GM18520 (cell line): ENCODE measurements around the gene SVOPL.

Experiments
- ATAC-seq: cut with Tn5 transposase; IDR thresholded peaks from one replicate; pipeline ENCODE4 v1.9.1; 2021; ENCODE audit not compliant: unreplicated experiment

Gene SVOPL

GRCh38 chr7:138565071-138565450, 136.1 kb downstream of the SVOPL start:
- no peak for ATAC-seq

DNA sequence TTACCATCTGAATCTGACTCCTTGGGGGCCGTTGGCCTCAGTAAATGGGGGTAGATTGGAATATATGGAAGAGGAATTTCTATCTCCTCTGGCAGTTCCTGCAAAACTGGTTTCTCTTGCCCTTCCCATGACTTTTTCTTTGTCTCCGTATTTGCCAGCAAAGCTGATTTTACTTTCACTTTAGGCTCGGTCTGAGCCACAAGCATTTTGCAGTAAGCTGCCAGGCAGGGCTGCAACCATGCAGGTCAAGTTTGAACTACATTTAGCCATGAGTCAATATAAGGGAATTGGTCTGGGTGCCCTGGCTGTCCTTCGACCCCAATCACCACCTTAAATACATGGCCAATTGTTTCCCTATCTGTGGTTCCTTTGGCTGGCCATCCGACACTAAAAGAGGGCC, 136.8 kb downstream of the SVOPL start:
- ATAC-seq = no peak

- no peak for ATAC-seq
Observed at GRCh38 chr7:138563808-138564207, 137.4 kb downstream of the SVOPL start.

- no peak for ATAC-seq
Observed at GRCh38 chr7:138559448-138559847, 141.7 kb downstream of the SVOPL start.

DNA sequence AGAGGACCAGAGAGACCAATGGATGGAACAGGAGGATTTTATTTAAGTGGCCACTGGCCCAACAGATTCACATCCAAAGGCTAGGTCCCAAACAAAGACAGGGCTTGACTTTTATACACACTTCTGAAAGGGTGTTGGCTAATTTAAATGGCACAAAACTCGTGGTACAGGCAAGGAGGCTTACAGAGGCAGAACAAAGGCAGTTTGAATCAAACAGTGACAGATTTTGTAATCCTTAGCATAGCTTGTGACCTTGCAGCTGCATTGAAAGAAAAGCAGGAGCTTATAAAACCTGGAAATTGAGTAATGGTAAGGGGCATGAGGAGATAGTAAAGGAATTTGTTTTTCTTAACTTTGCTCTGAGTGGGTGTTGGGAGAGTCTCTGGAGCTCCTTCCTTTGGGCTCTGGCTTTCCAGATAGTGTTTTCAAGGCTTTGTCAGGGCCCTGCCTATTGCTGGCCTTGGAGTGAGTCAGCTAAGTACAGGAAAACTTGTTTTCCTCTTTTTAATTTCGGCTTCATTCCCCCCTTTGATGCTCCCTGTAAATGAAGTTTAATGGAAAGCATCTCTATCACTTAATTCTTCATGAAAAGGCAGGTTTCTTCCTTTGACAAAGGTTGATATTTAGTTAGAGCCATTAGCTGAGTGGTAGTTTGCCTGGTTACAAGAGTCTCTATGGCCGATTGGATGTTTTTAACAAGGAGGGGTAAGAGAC, 144.2 kb downstream of the SVOPL start:
- no peak for ATAC-seq

DNA sequence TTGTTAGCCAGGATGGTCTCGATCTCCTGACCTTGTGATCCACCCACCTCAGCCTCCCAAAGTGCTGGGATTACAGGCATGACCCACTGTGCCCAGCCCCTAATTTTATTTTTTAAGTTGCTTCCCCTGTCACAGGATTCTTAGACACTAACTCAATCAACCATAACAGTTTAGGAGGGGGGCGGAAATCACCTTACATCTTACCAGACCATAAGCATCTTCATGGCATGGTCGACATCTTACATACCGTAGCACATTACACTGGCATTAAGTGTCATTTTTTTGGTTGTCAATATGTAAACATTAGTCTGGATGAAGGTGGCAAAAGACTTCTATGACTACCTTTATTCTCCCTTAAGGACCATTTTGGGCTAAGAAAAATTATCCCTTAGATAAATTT, 145.5 kb downstream of the SVOPL start:
- no peak for ATAC-seq

DNA sequence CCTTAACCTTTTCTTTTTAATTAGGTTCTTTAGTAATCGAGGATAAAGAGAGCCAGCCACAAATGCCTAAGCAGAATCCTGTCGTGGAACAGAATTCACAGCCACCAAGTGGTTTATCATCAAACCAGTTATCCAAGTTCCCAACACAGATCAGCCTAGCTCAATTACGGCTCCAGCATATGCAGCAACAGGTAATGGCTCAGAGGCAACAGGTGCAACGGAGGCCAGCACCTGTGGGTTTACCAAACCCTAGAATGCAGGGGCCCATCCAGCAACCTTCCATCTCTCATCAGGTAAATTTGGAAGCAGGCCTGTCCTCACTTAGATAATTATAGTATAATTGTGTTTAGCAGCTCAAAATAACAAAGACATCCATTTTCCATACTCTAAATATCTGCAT, 146.5 kb downstream of the SVOPL start:
- no peak for ATAC-seq

DNA sequence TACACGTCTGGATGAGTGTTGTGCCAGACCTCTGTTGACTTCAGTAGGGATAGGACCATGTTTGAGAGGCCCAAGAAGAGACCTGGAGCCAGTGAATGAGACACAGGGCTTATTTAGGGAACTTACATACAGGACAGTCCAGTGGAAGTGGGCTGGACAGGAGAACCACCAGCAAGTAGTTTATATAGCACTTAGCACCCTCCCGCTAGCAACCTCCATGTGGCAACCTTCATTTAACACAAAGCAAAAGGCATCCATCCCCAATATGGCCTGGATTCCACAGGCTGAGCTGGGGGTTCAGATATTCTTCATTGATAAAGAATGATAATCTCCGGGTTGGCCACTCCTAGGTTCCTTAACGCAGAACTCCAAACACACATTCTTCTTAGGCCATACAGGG, 147.4 kb downstream of the SVOPL start:
- ATAC-seq = no peak

DNA sequence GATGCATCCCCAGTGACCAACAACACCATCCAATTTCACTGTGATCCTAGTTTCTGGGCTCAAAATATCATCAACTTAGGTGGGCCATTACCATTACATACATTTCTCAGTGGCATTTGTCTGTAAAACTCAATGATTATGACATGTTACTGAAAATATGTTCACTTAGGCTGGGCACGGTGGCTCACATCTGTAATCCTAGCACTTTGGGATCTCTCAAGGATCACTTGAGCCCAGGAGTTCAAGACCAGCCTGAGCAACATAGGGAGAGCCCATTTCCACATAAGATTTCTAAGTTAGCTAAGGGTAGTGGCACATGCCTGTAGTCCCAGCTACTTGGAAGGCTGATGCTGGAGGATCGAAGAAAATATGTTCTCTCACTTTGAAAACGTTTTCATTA, 150.1 kb downstream of the SVOPL start:
- ATAC-seq = no peak

DNA sequence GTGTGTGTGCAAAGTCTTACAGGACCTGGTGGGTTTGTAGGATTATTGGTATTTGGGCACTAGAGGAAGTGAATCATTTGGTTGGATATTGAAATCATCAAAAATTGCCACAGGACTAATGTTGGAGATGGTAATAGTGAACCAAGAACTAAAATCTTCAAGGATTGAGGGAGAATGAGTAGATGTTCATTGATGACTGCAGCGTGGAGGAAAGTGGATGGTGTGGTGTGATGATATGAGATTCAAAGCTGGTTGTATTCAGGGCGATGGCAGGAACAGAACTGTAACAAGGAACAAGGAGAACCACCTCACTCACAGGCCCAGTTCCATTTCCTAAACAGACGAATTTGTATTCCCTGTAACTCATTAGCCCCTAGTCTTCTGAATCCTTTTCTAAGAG, 150.8 kb downstream of the SVOPL start:
- ATAC-seq = no peak

- no peak for ATAC-seq
Observed at GRCh38 chr7:138549082-138549481, 152.1 kb downstream of the SVOPL start.

GRCh38 chr7:138546829-138547228, 154.3 kb downstream of the SVOPL start:
- no peak for ATAC-seq

- ATAC-seq = no peak
Observed at GRCh38 chr7:138546064-138546619, 155.0 kb downstream of the SVOPL start.

DNA sequence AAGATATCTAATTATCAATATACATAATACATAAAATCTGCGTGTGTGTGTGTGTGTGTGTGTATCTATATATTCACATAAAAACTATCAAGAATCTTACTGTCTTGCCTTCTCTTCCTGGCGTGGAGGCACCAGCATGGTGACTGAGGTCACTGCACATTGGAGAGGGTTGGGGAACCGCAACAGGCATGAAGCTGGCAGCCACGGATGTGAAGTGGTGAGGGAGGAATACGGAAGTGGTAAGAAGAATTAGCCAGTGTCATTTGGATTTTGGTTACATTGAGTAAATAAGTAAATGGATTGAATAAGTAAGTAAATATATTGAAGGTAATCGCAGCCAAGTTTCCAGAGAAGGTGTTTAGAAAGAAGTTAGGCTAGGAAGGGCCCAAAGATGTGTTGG, 156.0 kb downstream of the SVOPL start:
- ATAC-seq = no peak
